Endothelial cell of umbilical vein (primary cell): ENCODE measurements around the gene MAN1A2. TPM values are rescaled to one million over a fixed set of nuclear protein-coding genes. Genes with fewer than 3 reads are reported as not detected.

Source experiments
- BruUV-seq: library from RNA; stranded (reverse); fragments of 400-500 nt; replicated peaks from 2 replicates; lab custom pipeline; 2021; lab: Mats Ljungman, UMichigan
- CTCF ChIA-PET: fragments of 300-600, 350-600 bp; sonication (Branson Sonifier 250); formaldehyde crosslinking; loops from one replicate; lab custom pipeline; 2021; ENCODE audit warnings: antibody characterized with exemption, inconsistent platforms; lab: Charles Lee
- POLR2A ChIA-PET: fragments of 300-600, 350-600 bp; sonication (Branson Sonifier 250); formaldehyde crosslinking; loops from one replicate; lab custom pipeline; 2021; ENCODE audit warnings: antibody characterized with exemption, inconsistent platforms; lab: Charles Lee
- DNase-seq: peaks from one replicate; pipeline ENCODE4 v3.0.0-alpha.2; 2011; ENCODE audit warnings: low read depth, low spot score
- FAIRE-seq: peaks from 2 replicates; lab custom pipeline; 2011; peaks lifted over from hg19 to GRCh38; lab: Jason Lieb, UNC
- H2AFZ ChIP-seq: 2 replicates; pipeline ENCODE4 v1.6.0; 2012; ENCODE audit warnings: low read depth, low read length, control low read depth, inconsistent platforms
- H3K27ac ChIP-seq: 2 replicates; pipeline ENCODE4 v1.5.1; 2011; ENCODE audit warnings: low read depth, mild to moderate bottlenecking, control low read depth, low read length, moderate library complexity; ENCODE audit not compliant: insufficient read depth
- H3K27me3 ChIP-seq, 2 experiments: 2 replicates each; pipeline versions ENCODE4 v1.6.0 to v1.6.1; 2011; ENCODE audit warnings: low read length in 2 of 2, mixed read lengths in 1 of 2; ENCODE audit not compliant: control insufficient read depth in 2 of 2, insufficient read depth in 2 of 2
- H3K36me3 ChIP-seq, 2 experiments: 2 replicates in 1 of 2; 3 replicates in 1 of 2; pipeline ENCODE4 v1.5.1; 2011; ENCODE audit warnings: low read length in 2 of 2, mild to moderate bottlenecking in 1 of 2, moderate library complexity in 1 of 2; ENCODE audit not compliant: control insufficient read depth in 2 of 2, insufficient read depth in 2 of 2; ENCODE audit errors: extremely low read depth in 1 of 2
- H3K4me1 ChIP-seq: 3 replicates; pipeline ENCODE4 v1.5.1; 2011; ENCODE audit warnings: mild to moderate bottlenecking, low read length; ENCODE audit not compliant: control insufficient read depth, insufficient read depth; ENCODE audit errors: extremely low read depth
- H3K4me2 ChIP-seq: 2 replicates; pipeline ENCODE4 v1.6.1; 2011; ENCODE audit warnings: low read length, control low read depth, mixed read lengths; ENCODE audit not compliant: insufficient read depth
- H3K4me3 ChIP-seq, 3 experiments: fragments of 200-600 bp in 1 of 3; sonication (generic), shearing (Covaris generic) in 1 of 3; replicated peaks in 1 of 3; 2 replicates each; pipeline ENCODE4 v1.5.1; 2011 to 2016; ENCODE audit warnings: control low read depth in 3 of 3, low read length in 3 of 3, mild to moderate bottlenecking in 2 of 3, inconsistent platforms in 1 of 3, low read depth in 1 of 3, moderate library complexity in 1 of 3; ENCODE audit not compliant: insufficient read depth in 1 of 3
- H3K79me2 ChIP-seq: 2 replicates; pipeline ENCODE4 v1.6.0; 2012; ENCODE audit warnings: low read length, inconsistent platforms; ENCODE audit not compliant: control insufficient read depth, insufficient read depth
- H3K9ac ChIP-seq: replicated peaks from 2 replicates; pipeline ENCODE3; 2011; ENCODE audit warnings: low read length, control low read depth; ENCODE audit not compliant: insufficient read depth; ENCODE audit errors: extremely low read depth
- H3K9me1 ChIP-seq: replicated peaks from 3 replicates; pipeline ENCODE4 v1.6.0; 2011; ENCODE audit warnings: mild to moderate bottlenecking, low read length; ENCODE audit not compliant: control insufficient read depth, insufficient read depth; ENCODE audit errors: extremely low read depth
- H3K9me3 ChIP-seq: replicated peaks from 2 replicates; pipeline ENCODE4 v1.5.1; 2012; ENCODE audit warnings: low read length, inconsistent platforms; ENCODE audit not compliant: control insufficient read depth, insufficient read depth
- H4K20me1 ChIP-seq: replicated peaks from 2 replicates; pipeline ENCODE3; 2011; ENCODE audit warnings: mild to moderate bottlenecking, low read length; ENCODE audit not compliant: control insufficient read depth, insufficient read depth; ENCODE audit errors: extremely low read depth
- CTCF ChIP-seq, 2 donors: IDR thresholded peaks; 1 replicate in 1 of 2; 2 replicates in 1 of 2; pipeline ENCODE4 v1.5.1; 2011; ENCODE audit warnings: low read length in 2 of 2, mild to moderate bottlenecking in 2 of 2, moderate library complexity in 2 of 2, control low read depth in 1 of 2, inconsistent platforms in 1 of 2, low read depth in 1 of 2; ENCODE audit not compliant: insufficient read depth in 1 of 2; ENCODE audit errors: extremely low read depth in 1 of 2
- EZH2 ChIP-seq: IDR thresholded peaks from 2 replicates; pipeline ENCODE4 v1.6.1; 2012; ENCODE audit warnings: borderline replicate concordance, low read depth, mild to moderate bottlenecking, moderate library complexity, low read length, inconsistent platforms; ENCODE audit not compliant: severe bottlenecking
- FOS ChIP-seq: IDR thresholded peaks from 2 replicates; pipeline ENCODE4 v1.6.1; 2011; ENCODE audit warnings: mild to moderate bottlenecking, low read length, moderate library complexity, borderline replicate concordance; ENCODE audit not compliant: insufficient read depth
- GATA2 ChIP-seq: IDR thresholded peaks from 2 replicates; pipeline ENCODE4 v1.7.0; 2011; ENCODE audit warnings: low read depth, mild to moderate bottlenecking, moderate library complexity, mixed read lengths, low read length; ENCODE audit not compliant: insufficient read length, insufficient read depth
- JUN ChIP-seq: IDR thresholded peaks from 2 replicates; pipeline ENCODE4 v1.6.1; 2011; ENCODE audit warnings: borderline replicate concordance, low read depth; ENCODE audit not compliant: insufficient read length, insufficient read depth
- MAX ChIP-seq: IDR thresholded peaks from 2 replicates; pipeline ENCODE4 v1.6.1; 2011; ENCODE audit not compliant: insufficient read depth, insufficient read length
- MYC ChIP-seq: IDR thresholded peaks from one replicate; pipeline ENCODE4 v1.6.1; 2011; ENCODE audit warnings: mild to moderate bottlenecking, low read depth, low read length
- POLR2A ChIP-seq: IDR thresholded peaks from 2 replicates; pipeline ENCODE4 v1.6.1; 2012; ENCODE audit warnings: low read depth, mild to moderate bottlenecking, control low read depth, low read length
- POLR2AphosphoS5 ChIP-seq: IDR thresholded peaks from 2 replicates; pipeline ENCODE4 v1.6.1; 2012; ENCODE audit warnings: low read depth, mild to moderate bottlenecking, control low read depth, low read length, moderate library complexity; ENCODE audit not compliant: insufficient read depth
- dilution Hi-C: fragments of 300-500 bp; cut with MboI; formaldehyde crosslinking; loops from one replicate; pipeline ENCODE4 v1.15.0; 2019; ENCODE audit warnings: low sequenced_read_pairs; ENCODE audit not compliant: extremely low pct_ligation_motif_present
- intact Hi-C: fragments of 100-400 bp; cut with micrococcal nuclease; formaldehyde crosslinking; loops from one replicate; pipeline ENCODE4 v1.10.0; 2022
- polyA plus RNA-seq, 4 experiments: library from polyadenylated mRNA; depleted of rRNA in 3 of 4; stranded (reverse) in 3 of 4; unstranded in 1 of 4; fragments of >200 nt; gene quantifications; 2 replicates each; pipeline versions ENCODE4 v1.2.1 to v1.2.3, GENCODE V29; 2011 to 2012; ENCODE audit warnings: missing spikeins in 1 of 4
- total RNA-seq: library from RNA; stranded (reverse); gene quantifications from 2 replicates; pipeline ENCODE4 v1.2.3, GENCODE V29; 2021

Gene MAN1A2
- total and polyA plus RNA-seq, 2 donors (not counting 3 experiments of a cell fraction or from before 2014, with no cell fraction given), result 13.5 to 36.2 TPM

GRCh38 chr1:117412472-117412871, 45.2 kb downstream of the MAN1A2 start:
- TF ChIP-seq JUN (no peak), MYC (no peak), FOS (no peak), GATA2 (no peak), POLR2AphosphoS5 (no peak), CTCF (IDR thresholded peaks at IDR 0.05; ENCODE audit: extremely low read depth in 1 of 2, insufficient read depth in 1 of 2, low read depth in 1 of 2, low read length in 2 of 2) (no peak), EZH2 (no peak), MAX (no peak), POLR2A (no peak)
- BruUV-seq, result no TSS peak
- POLR2A ChIA-PET, result no interaction called here

More at GRCh38 chr1:117412472-117412871, 45.2 kb downstream of the MAN1A2 start:
- CTCF ChIA-PET, result no interaction called here
- DNase-seq (no peak), FAIRE-seq (no peak)
- Histone ChIP-seq H4K20me1 (no peaks in the 10 kb centered on the region), H3K4me2 (no peak overlapping the region), H3K9me1 (no peaks in the 10 kb centered on the region), H2AFZ (no peak overlapping the region), H3K27ac (no peak overlapping the region), H3K4me1 (peaks cover 5% of the 10 kb centered on the region), H3K36me3 (no peaks in the 10 kb centered on the region), H3K4me3 (no peak overlapping the region), H3K27me3 (no peaks in the 10 kb centered on the region), H3K79me2 (no peaks in the 10 kb centered on the region), H3K9ac (no peak overlapping the region), H3K9me3 (no peaks in the 10 kb centered on the region)
- dilution Hi-C loops (no loop called here), intact Hi-C loops (no loop called here)
